ENCODE results near the gene MS4A12. TPM values are rescaled to one million over a fixed set of nuclear protein-coding genes. Genes with fewer than 3 reads are reported as not detected.
"Not testable (repeated sequence)": the region's sequence is repeated elsewhere in the genome, so short reads cannot be mapped to it uniquely, and the experiment has no call there.

Gene MS4A12
- total RNA-seq, 1 donor from 2014 or later = not detected

DNA sequence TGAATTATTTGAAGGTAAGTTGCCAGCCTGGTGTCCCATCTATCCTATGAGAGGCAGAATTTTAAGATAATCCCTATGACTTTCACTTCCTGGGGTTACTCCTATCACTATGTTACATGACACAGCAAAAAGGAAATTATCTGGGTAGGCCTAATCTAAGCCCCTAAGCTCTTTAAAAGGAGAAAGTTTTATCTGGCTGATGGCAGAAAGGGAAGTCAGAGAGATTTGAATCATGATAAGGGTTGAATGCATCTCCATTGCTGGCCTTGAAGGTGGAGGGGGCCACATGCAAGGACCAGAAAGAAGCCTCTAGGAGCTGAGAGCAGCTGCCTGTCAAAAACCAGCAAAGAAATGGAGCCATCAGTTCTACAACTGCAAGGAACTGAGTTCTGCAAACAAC is 46.0 kb downstream of the MS4A12 start:
- H3K27me3 ChIP-seq (ENCODE audit: control insufficient read depth in 3 of 3, insufficient read depth in 3 of 3, low read length in 3 of 3); H3K4me1 ChIP-seq (ENCODE audit: control insufficient read depth in 3 of 3, insufficient read depth in 3 of 3, low read length in 3 of 3); H3K9ac ChIP-seq (ENCODE audit: low read depth in 1 of 3, low read length in 3 of 3); H3K27ac ChIP-seq (ENCODE audit: low read depth, low read length); H3K9me3 ChIP-seq (ENCODE audit: control insufficient read depth in 3 of 3, low read length in 3 of 3); H3K4me3 ChIP-seq (ENCODE audit: low read length in 3 of 3); H3K36me3 ChIP-seq (ENCODE audit: control insufficient read depth in 3 of 3, insufficient read depth in 3 of 3, low read length in 3 of 3): not testable (repeated sequence)

- no peak overlapping the region for H3K27ac ChIP-seq (ENCODE audit: low read depth, low read length)
- H3K4me1 ChIP-seq (ENCODE audit: control insufficient read depth in 3 of 3, insufficient read depth in 3 of 3, low read length in 3 of 3) = no peaks in the 10 kb centered on the region
- H3K9me3 ChIP-seq (ENCODE audit: control insufficient read depth in 3 of 3, low read length in 3 of 3) = no peaks in the 10 kb centered on the region
- no peak overlapping the region for H3K9ac ChIP-seq (ENCODE audit: low read depth in 1 of 3, low read length in 3 of 3)
- H3K27me3 ChIP-seq (ENCODE audit: control insufficient read depth in 3 of 3, insufficient read depth in 3 of 3, low read length in 3 of 3) = no peaks in the 10 kb centered on the region
- H3K36me3 ChIP-seq (ENCODE audit: control insufficient read depth in 3 of 3, insufficient read depth in 3 of 3, low read length in 3 of 3) = no peaks in the 10 kb centered on the region
- H3K4me3 ChIP-seq (ENCODE audit: low read length in 3 of 3) = no peak overlapping the region
Measured at GRCh38 chr11:60544077-60544476, 51.5 kb downstream of the MS4A12 start.

Other genes with a start within 250 kb of the MS4A12 start
- not detected for gene MS4A4E, start 249.6 kb upstream of the MS4A12 start, total RNA-seq
- 11.5 TPM for gene MS4A4A, start 212.1 kb upstream of the MS4A12 start, total RNA-seq
- not detected for gene MS4A6E, start 165.5 kb upstream of the MS4A12 start, total RNA-seq
- 5.2 TPM for gene MS4A7, start 114.2 kb upstream of the MS4A12 start, total RNA-seq
- gene MS4A14, start 96.3 kb upstream of the MS4A12 start, total RNA-seq = under 0.01 TPM
- gene MS4A5, start 63.2 kb upstream of the MS4A12 start, total RNA-seq = not detected
- gene MS4A1, start 36.9 kb upstream of the MS4A12 start, total RNA-seq = 1.6 TPM
- gene MS4A13, start 22.6 kb downstream of the MS4A12 start, total RNA-seq = not detected
- gene MS4A8, start 206.8 kb downstream of the MS4A12 start, total RNA-seq = 3.7 TPM
- gene MS4A18, start 231.9 kb downstream of the MS4A12 start, total RNA-seq = not detected

All from skeletal muscle tissue (tissue), 4 donors.